ENCODE measurements around the gene LYSMD4. TPM values are rescaled to one million over a fixed set of nuclear protein-coding genes. Genes with fewer than 3 reads are reported as not detected.
"Not testable (repeated sequence)": the region's sequence is repeated elsewhere in the genome, so short reads cannot be mapped to it uniquely, and the experiment has no call there.

Gene LYSMD4
- polyA plus RNA-seq, 1 experiment = 3.2 TPM

- peaks cover 4% of the 10 kb centered on the region for H3K27me3 ChIP-seq (ENCODE audit: control insufficient read depth, insufficient read depth, low read length)
- ChIA-PET POLR2A (no interaction called here), CTCF (interaction anchor here (1.5 kb wide), 1 partner anchor 490 kb away, joined by 6 read pairs; no protein-coding TSS in a partner anchor)
- H3K9me3 ChIP-seq (ENCODE audit: control insufficient read depth, insufficient read depth, low read length) = no peaks in the 10 kb centered on the region
- no peak for DNase-seq (ENCODE audit: low read depth, low spot score)
- H3K27ac ChIP-seq (ENCODE audit: low read depth, low read length) = no peak overlapping the region
- H3K4me3 ChIP-seq (ENCODE audit: low read depth, low read length) = no peak overlapping the region
- no peak for TF ChIP-seq CTCF (IDR thresholded peaks at IDR 0.05; ENCODE audit: low read depth, low read length)
Observed at GRCh38 chr15:99762288-99762687, 29.1 kb upstream of the LYSMD4 start.

GRCh38 chr15:99755692-99756409 lies 22.6 kb upstream of the LYSMD4 start:
- no peak overlapping the region for H3K27ac ChIP-seq (ENCODE audit: low read depth, low read length)
- peak; percentile 89 for TF ChIP-seq CTCF (IDR thresholded peaks at IDR 0.05; ENCODE audit: low read depth, low read length)
- H3K27me3 ChIP-seq (ENCODE audit: control insufficient read depth, insufficient read depth, low read length) = peaks cover 4% of the 10 kb centered on the region
- no peak overlapping the region for H3K4me3 ChIP-seq (ENCODE audit: low read depth, low read length)
- CTCF ChIA-PET = interaction anchor here (0.5 to 5.3 kb wide), 44 partner anchors 8 to 1949 kb away, joined by 3 to 176 read pairs (median 4); partner anchors contain the start of gene LYSMD4
- POLR2A ChIA-PET = no interaction called here
- peak; percentile 18 for DNase-seq (ENCODE audit: low read depth, low spot score)
- H3K9me3 ChIP-seq (ENCODE audit: control insufficient read depth, insufficient read depth, low read length) = no peaks in the 10 kb centered on the region

GRCh38 chr15:99753066-99753465 lies 19.8 kb upstream of the LYSMD4 start:
- Histone ChIP-seq H3K27ac (ENCODE audit: low read depth, low read length) (no peak overlapping the region), H3K9me3 (ENCODE audit: control insufficient read depth, insufficient read depth, low read length) (no peaks in the 10 kb centered on the region), H3K27me3 (ENCODE audit: control insufficient read depth, insufficient read depth, low read length) (peaks cover 2% of the 10 kb centered on the region), H3K4me3 (ENCODE audit: low read depth, low read length) (no peak overlapping the region)
- TF ChIP-seq CTCF (IDR thresholded peaks at IDR 0.05; ENCODE audit: low read depth, low read length) = no peak
- no peak for DNase-seq (ENCODE audit: low read depth, low spot score)
- CTCF ChIA-PET = interaction anchor here (0.6 to 5.3 kb wide), 2 partner anchors 480 to 571 kb away, joined by 4 to 176 read pairs; no protein-coding TSS in a partner anchor
- POLR2A ChIA-PET = no interaction called here

GRCh38 chr15:99752556-99752955 lies 19.3 kb upstream of the LYSMD4 start:
- ChIA-PET CTCF (interaction anchor here (5.3 kb wide), 1 partner anchor 480 kb away, joined by 176 read pairs; no protein-coding TSS in a partner anchor), POLR2A (no interaction called here)
- H3K27ac ChIP-seq (ENCODE audit: low read depth, low read length) = no peak overlapping the region

GRCh38 chr15:99750326-99750725 lies 17.1 kb upstream of the LYSMD4 start:
- H3K27me3 ChIP-seq (ENCODE audit: control insufficient read depth, insufficient read depth, low read length); H3K27ac ChIP-seq (ENCODE audit: low read depth, low read length); CTCF ChIA-PET; H3K9me3 ChIP-seq (ENCODE audit: control insufficient read depth, insufficient read depth, low read length); H3K4me3 ChIP-seq (ENCODE audit: low read depth, low read length); POLR2A ChIA-PET; DNase-seq (ENCODE audit: low read depth, low spot score): not testable (repeated sequence)

More at GRCh38 chr15:99752556-99752955, 19.3 kb upstream of the LYSMD4 start:
- no peak overlapping the region for H3K4me3 ChIP-seq (ENCODE audit: low read depth, low read length)
- DNase-seq (ENCODE audit: low read depth, low spot score) = no peak
- no peak for TF ChIP-seq CTCF (IDR thresholded peaks at IDR 0.05; ENCODE audit: low read depth, low read length)
- H3K9me3 ChIP-seq (ENCODE audit: control insufficient read depth, insufficient read depth, low read length) = no peaks in the 10 kb centered on the region
- H3K27me3 ChIP-seq (ENCODE audit: control insufficient read depth, insufficient read depth, low read length) = no peaks in the 10 kb centered on the region

All from AG04450 (cell line).